HL-60/S4 (cell line): ENCODE results near the gene GTPBP6.
"Not testable (repeated sequence)": the region's sequence is repeated elsewhere in the genome, so short reads cannot be mapped to it uniquely, and the experiment has no call there.

Source experiments
- in situ Hi-C: fragments of 300-500 bp; cut with MboI; formaldehyde crosslinking; loops from 2 replicates; pipeline ENCODE4 v1.14.3; 2022; ENCODE audit warnings: low sequenced_read_pairs

The GTPBP6 gene

DNA sequence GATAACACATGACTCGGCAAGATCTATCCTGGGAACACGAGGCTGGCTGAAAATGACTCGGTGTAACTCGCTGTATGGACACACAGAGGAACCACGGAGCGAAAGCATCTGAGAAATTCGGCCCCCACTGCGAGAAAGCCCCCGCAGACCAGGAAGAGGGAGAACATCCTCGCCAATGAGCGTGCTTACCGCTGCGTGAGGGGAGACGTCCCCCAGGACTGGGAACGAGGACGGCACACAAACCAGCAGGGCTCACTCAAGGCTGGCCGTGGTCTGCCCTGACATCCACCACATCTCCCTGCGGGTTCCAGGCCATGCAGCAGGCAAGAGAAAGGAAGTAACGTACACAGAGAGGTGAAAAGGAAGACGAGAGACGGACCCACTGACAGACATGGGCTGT is 17.6 kb upstream of the GTPBP6 start:
- in situ Hi-C loops = no loop called here

DNA sequence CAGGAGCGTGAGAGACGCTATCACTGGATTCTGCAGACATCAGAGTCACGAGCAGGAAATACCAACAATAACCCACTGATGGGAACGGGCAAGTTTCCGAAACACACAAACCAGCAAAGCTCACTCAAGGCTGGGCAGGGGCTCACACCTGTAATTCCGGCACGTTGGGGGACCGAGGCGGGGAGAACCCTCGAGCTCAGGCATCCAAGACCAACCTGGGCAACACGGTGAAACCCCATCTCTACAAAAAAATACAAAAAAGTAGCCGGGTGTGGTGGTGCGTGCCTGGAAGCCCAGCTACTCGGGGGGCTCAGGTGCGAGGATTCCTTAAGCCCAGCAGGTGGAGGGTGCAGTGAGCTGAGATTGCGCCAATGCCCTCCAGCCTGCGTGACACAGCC is 17.2 kb upstream of the GTPBP6 start:
- in situ Hi-C loops = no loop called here

DNA sequence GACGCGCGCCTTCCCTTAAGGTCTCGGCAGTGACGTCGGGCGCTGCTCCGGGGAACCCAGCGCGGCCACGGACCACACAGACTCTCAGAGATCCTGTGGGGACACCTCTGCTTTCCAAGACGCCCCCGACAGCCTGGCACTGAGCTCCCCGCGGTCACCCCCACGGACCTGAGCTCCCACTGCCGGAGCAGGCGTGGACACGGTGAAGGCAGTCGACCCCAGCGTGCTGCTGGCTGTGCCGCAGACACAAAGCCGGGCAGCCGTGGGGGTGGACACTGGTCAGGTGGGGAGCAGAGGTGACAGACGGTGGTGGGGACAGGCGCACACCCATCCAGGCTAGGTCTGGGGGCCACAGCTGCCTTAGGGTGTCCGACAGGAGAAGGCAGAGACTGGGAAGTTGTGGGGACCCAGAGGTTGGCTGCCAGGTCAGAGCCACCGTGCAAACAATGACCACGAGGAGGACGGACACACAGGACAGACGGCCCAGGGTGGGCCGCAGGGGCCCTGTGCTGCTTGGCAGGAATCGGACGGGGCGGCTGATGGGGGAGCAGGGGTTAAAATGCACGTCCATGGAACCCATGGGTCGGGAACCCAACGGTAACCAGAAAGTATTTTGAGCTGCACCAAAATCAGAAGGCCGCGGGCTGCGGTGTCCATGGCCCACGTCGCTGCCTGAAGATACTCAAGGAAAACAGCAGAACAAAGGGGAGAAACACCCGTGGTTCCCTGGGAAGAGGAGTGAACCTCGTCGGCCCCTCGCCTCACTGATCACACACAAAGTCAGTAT is 16.6 kb upstream of the GTPBP6 start:
- in situ Hi-C loops = no loop called here

DNA sequence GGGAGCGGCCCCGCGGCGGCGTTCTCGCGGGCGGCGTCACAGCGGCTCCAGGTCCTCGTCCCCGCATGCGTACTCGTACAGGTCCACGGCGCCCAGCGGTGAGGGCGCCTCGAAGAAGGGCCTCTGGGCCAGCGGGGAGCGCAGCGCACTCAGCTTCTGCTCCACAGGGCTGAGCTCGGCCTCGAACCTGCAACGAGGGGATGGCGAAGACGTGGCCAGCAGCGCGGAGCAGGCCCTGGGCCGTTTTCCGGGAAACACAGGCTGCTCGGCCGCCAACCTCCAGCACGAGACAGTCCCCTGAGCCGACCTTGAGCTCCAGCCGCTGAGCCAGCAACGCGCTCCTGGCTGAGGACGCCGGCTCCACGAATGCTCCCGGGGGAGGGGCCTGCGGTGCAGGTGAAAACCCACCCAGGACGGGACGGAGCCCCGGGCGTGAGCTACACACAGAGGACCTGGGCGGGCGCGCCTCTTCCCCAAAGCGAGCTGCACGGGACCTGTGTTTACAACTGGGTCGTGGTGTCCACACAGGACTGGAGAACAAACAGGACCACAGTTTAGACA is 15.8 kb upstream of the GTPBP6 start:
- in situ Hi-C loops = no loop called here

DNA sequence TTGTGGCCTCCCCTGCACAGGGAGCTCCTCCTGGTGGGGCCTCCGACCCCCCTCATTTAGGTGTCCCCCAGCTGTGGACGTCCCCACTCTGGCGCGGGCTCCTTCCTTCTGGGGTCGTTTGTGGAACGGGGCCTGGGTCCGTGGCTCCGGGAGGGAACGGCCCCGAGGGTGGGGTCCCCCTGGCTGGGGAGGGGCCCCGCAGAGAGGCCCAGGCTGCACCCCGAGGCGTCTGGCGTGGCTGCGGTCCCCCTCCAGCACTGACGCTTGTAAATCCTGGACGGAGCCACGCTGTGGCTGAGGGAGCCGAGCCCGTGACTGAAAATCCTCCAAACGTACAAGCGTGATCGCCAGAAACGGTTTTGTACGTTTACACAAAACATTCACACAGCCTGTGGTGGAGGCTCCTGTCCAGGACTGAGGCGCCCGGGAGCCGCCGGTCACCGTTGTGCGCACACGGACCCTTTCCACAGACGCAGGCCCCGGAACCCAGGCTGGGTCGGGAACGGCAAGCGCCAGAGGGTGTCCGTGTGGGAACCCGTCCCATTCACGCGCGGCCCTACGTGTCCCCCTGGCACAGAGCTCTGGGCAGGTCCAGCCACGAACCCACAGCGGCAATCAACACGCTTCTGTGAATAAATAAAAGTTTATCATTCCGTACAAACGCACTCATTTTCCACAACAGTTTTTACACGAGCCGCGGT is 15.2 kb upstream of the GTPBP6 start:
- in situ Hi-C loops = no loop called here

DNA sequence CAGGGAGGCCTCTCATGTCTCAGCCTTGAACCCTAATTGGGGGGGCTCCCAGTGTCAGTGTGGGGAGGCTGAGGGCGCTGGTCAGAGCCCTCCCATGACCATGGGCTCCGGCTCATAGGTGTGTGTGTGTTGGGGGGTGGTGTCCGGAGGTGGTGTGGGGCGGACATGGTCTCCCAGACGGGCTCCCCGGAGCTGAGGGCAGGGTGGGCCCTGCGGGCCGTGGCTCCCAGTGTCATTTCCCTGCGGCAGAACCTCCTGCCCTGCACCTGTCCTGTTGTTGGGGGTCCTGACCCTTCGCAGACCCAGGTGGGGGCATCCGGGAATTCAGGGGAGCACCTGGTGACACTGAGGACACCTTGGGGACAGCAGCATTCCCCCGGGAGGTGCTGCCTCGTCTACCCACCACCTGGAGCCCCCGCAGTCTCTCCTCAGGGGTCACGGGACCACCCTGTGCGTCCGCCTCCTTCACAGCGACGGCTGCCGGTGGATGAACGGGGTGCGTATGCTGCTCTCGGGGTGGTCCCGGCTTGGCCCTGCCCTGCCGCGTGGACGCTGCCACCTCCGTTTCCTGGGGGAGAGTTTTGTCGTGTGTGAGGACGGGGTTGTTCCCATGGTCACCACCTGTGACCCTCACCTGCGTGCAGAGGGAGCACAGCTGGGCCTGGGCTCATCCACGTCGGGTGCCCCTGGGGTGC is 14.5 kb upstream of the GTPBP6 start:
- in situ Hi-C loops = no loop called here

DNA sequence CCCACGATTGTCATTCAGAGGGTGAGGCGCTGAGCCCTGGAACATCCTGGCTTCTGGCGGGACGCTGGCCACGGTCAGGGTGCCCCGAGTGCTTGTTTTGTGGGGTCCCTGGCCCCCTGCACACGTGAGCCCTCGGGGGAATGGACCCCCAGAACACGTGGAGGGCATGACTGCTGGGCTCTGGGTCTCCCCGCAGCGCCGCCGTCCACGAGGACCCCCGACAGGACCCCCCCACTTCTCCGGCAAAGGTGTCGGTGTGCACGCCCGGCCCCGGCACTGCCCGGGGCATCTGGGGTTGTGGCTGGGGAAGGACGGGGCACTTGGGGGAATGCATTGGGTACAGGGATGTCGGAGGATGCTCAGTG is 13.9 kb upstream of the GTPBP6 start:
- in situ Hi-C loops = no loop called here

DNA sequence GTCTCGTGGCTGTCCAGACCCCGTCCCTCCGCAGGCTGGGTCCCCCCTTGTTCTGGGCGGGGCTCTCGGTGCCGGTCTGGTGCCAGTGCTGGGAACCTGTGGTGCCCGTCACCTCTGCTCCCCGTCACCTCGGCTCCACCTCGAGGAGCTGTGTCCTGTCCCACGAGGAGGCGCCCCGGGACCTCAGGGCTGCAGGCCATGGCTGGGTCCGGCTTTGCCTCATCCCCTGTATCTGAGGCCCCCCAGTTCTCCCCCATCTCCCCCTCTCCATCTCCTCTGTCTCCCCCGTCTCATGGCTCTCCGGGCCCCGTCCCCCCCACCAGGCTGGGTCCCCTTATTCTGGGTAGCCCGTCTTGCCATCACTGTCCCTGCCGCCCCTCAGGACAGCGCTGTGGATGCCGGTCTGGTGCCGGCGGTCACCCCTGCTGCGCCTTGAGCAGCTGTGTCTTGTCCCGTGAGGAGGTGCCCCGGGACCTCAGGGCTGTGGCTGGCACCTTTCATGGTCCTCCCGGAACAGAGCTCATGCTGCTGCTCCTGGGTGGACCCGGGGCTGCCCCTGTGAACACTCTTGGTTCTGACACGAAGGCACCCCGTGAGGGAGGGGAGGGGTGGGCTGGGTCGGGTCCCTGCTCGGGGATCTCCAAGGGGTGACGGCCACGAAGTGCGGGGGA is 13.4 kb upstream of the GTPBP6 start:
- in situ Hi-C loops = no loop called here

DNA sequence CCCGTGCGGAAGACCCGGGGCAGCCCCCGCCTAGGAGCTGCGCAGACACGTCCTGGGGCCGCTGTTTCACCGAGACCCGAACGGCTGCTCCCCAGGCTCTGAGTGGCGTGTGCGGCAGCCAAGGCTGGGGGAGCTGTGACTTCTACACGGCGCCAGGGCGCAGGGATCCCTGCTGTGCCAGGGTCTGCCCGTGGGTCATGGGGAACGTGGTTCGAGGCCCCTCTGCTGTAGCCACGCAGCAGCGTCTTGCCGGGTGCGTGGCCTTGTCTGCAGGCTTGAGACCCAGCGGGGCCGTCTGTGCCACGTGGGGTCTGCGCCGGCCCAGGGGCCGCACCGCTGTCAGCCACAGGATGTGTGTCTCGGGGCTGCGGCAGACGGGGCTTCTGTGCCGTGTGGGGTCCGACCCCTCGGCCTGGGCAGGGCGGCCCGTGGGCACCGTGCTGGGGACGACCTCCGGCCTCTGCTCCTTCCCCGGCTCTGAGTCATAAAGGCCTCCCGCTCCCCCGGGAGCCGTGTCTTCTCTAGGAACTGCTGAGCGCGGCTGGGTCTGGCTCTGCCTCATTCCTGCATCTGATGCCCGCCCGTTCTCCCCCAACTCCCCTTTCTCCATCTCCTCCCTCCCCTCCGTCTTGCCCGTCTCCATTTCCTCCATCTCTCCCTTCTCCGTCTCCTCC is 12.7 kb upstream of the GTPBP6 start:
- in situ Hi-C loops = no loop called here

DNA sequence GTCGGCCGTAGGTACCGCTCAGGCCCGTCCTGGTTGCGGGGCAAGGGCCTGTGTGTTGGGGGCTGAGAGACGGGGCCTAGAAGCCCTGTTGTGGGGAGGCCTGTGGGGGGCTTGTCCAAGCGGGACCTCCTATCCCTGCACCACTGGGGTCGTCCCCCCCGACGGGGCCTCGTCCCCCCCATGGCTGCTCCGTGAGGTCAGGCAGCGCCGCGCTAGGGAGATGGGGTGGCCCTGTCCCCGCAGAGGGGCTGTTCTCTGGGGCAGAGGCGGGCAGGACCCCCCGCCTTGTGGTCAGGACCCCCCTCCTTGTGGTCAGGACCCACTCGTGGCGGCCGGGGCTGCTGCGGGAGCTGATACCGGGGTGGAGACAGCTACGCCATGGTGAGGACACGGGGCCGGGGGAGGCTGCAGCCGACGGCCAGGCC is 12.1 kb upstream of the GTPBP6 start:
- in situ Hi-C loops = no loop called here

DNA sequence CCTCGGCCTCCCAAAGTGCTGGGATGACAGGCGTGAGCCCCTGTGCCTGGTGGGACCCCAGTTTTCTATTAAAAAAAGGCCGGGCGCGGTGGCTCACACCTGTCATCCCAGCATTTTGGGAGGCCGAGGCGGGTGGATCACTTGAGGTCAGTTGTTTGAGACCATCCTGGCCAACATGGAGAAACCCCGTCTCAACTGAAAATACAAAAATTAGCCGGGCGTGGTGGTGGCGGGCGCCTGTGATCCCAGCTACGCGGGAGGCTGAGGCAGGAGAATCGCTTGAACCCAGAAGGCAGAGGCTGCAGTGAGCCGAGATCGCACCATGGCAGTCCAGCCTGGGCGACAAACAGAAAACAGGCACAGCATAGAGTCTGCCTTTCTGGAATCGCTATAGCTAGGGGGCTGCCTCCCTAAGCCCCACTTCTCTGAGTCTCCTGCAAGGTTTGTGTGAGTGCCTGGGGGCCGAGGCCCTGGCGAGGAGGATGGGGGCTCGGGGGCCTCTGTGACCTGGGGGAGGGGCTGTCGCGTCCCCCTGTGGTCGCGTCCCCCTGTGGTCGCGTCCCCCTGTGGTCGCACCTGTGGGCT is 11.6 kb upstream of the GTPBP6 start:
- in situ Hi-C loops = not testable (repeated sequence)

DNA sequence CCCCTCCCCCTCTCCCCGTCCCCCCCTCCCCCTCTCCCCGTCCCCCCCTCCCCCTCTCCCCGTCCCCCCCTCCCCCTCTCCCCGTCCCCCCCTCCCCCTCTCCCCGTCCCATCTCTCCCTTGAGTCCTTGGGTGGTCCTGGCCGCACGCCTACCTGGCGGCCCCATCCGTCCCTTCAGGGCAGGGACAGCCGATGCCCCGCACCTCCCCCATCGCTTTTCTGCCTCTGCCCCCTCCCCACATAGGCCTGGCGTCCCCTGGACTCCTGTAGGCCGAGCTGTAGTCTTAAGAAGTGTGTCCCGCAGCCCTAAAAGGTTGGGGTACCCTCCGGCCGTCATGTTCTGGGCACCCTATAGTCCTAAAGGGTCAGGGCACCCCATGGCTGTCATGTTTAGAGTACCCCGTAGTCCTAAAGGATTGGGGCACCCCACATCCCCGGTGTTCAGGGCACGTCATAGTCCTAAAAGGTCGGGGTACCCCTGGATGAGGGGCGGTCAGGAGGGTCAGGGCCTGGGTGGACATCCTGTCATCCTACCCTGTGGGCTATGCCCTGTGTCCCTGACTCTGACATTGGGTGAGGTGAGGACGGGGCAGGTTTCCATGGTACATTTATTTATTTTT is 10.8 kb upstream of the GTPBP6 start:
- in situ Hi-C loops = no loop called here

DNA sequence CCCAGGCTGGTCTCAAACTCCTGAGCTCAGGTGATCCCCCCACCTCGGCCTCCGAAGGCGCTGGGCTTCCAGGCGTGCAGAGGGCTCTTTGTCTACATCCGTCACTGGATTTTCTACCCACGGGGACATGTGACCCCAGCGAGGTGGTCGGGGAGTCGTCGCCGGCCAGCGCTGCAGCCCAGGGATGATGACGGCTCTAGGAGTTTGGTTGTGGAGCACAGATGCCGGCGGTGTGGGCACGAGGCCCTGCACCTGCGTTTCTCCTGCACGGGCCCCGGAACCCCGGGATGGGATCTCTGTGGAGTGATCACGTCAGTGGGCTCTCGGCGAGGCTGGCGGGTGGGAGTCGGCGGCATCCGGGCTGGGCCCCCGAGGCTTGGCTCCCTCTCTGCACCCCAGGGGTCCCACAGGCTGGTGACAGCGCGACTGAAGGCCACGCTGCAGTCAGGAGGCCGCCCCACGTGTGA is 9.1 kb upstream of the GTPBP6 start:
- in situ Hi-C loops = no loop called here

DNA sequence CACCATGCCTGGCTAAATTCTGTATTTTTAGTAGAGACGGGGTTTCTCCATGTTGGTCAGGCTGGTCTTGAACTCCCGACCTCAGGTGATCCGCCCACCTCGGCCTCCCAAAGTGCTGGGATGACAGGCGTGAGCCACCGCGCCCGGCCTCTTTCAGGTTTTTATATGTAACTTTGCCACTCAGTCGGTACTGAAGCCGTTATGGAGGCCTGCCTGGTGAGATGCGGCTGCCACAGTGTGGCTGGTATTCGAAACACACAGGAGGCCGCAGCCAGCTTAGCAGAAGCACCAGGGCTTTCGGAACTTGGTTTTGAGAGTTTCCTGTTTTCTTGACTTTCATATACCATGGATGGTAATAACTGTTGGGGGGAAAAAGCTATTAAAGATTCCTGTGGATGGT is 6.1 kb upstream of the GTPBP6 start:
- in situ Hi-C loops = not testable (repeated sequence)

DNA sequence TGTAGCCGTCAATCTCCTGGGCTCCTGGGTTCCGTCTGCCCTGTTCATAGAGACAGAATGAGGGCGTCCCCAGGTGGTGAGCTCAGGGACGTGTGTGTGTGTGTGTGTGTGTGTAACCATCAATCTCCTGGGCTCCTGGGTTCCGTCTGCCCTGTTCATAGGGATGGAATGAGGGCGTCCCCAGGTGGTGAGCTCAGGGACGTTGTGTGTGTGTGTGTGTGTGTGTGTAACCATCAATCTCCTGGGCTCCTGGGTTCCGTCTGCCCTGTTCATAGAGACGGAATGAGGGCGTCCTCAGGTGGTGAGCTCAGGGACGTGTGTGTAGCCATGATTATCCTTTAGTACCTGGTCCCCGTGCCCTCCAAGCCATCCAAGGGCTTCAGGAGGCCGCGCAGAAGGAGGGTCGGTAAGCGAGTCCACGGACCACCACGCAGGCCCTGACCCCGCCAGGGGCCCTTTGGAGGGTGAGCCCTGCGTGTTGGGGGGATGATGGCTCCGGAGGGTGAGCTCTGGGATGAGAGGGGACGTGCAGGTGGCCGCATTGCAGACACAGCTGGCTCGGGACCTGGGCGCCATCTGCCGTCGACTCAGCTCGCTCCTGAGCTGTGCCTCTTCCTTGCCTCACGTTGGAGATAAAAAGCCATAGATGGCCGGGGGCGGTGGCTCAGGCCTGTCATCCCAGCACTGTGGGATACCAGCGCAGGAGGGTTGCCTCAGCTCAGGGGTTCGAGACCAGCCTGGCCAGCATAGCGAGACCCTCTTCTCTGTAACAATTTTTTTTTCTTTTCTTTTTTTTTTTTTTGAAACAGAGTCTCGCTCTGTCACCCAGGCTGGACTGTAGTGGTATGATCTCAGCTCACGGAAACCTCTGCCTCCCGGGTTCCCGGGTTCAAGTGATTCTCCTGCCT is 5.4 kb upstream of the GTPBP6 start:
- in situ Hi-C loops = no loop called here

DNA sequence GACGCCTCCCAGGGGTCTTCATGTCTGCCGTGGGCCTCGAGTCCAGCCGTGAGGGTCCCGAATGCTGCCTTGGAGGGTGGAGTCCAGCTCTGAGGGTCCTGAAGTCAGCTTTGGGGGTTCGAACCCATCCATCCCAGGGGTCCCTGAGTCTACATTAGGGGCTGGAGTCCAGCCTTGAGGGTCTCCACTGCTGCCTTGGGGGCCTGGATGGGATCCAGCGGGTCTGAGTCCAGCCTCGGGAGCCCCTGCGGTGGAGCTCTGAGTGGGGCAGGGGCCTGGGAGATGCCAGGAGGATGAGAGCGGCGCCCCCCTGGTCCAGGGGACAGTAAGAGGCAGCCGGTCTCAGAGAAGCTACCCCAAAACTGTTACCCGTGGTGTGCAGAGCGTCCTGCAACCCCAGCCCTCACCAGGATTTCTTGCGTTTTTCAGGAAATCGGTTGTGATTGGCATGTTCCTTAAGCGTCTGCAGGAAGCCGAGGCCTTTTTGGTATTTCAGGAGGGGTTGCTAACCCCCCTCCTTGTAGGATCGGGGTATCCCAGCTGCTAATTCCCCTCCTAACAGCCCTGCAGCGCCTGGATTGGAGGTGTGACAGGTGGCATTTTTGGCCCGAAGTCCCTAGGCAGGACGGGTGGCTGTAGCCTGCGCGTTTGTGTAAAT is 1.7 kb upstream of the GTPBP6 start:
- in situ Hi-C loops = no loop called here

DNA sequence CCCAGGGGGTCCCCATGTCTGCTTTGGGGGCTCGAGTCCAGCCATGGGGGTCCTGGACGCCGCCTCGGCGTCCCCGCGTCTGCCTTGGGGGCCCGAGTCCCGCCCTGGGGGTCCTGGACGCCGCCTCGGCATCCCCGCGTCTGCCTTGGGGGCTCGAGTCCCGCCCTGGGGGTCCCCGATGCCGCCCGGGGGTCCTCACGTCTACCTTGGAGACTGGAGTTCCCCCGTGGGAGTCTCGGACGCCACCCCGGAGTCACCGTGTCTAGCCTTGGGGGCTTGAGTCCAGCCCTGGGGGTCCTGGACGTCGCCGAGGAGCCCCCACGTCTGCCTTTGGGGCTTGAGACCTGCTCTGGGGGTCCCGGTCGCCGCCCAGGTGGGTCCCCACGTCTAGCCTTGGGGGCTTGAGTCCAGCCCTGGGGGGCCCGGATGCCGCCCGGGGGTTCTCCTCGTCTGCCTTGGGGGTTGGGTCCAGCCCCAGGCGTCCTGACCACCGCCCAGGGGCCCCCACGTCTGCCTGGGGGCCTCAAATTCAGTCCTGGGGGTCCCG is 1.1 kb upstream of the GTPBP6 start:
- in situ Hi-C loops = no loop called here
